PC-3 (cell line): ENCODE results near the gene GLI1. TPM values are rescaled to one million over a fixed set of nuclear protein-coding genes. Genes with fewer than 3 reads are reported as not detected.
"Not testable (repeated sequence)": the region's sequence is repeated elsewhere in the genome, so short reads cannot be mapped to it uniquely, and the experiment has no call there.

Source experiments
- ATAC-seq: fragments of 200-7000 bp; cut with Tn5 transposase; 2 replicates; pipeline ENCODE4 v1.9.1; 2020; ENCODE audit warnings: mild to moderate bottlenecking, moderate library complexity
- Bru-seq: library from RNA; stranded (reverse); fragments of 400-500 nt; gene quantifications from one replicate; lab custom pipeline; 2021; lab: Mats Ljungman, UMichigan
- BruChase-seq, 2 experiments: library from RNA; stranded (reverse); fragments of 400-500 nt; gene quantifications; one replicate each; lab custom pipeline; 2021; lab: Mats Ljungman, UMichigan
- BruUV-seq: library from RNA; stranded (reverse); fragments of 400-500 nt; replicated peaks from 2 replicates; lab custom pipeline; 2021; lab: Mats Ljungman, UMichigan
- CTCF ChIA-PET: fragments of 300-600 bp; sonication (Branson Sonifier 250); formaldehyde crosslinking; loops from one replicate; lab custom pipeline; 2022; ENCODE audit warnings: antibody characterized with exemption; lab: Charles Lee
- POLR2A ChIA-PET: fragments of 300-600 bp; sonication (Branson Sonifier 250); formaldehyde crosslinking; loops from one replicate; lab custom pipeline; 2022; ENCODE audit warnings: antibody characterized with exemption; ENCODE audit not compliant: unreplicated experiment; lab: Charles Lee
- DNase-seq: peaks from one replicate; pipeline ENCODE4 v3.0.0-alpha.2; 2015
- H2AFZ ChIP-seq: fragments of 300-600 bp; sonication (generic); 2 replicates; pipeline ENCODE4 v1.6.0; 2016; ENCODE audit warnings: antibody characterized with exemption, low read length
- H3F3A ChIP-seq: fragments of 300-600 bp; sonication (generic); one replicate; pipeline ENCODE4 v1.6.0; 2017; ENCODE audit warnings: antibody characterized with exemption, low read length, control low read depth, mild to moderate bottlenecking; ENCODE audit not compliant: unreplicated experiment
- H3K27ac ChIP-seq: fragments of 300-600 bp; sonication (generic); 2 replicates; pipeline ENCODE4 v1.5.1; 2016; ENCODE audit warnings: mild to moderate bottlenecking, low read length
- H3K27me3 ChIP-seq: fragments of 300-600 bp; sonication (generic); 2 replicates; pipeline ENCODE4 v1.6.1; 2016; ENCODE audit warnings: low read length, mixed read lengths
- H3K36me3 ChIP-seq: fragments of 300-600 bp; sonication (generic); 2 replicates; pipeline ENCODE4 v1.6.1; 2016; ENCODE audit warnings: low read depth, mixed run types, low read length, mixed read lengths
- H3K4me1 ChIP-seq: fragments of 300-600 bp; sonication (generic); 2 replicates; pipeline ENCODE4 v1.5.1; 2016; ENCODE audit warnings: low read length; ENCODE audit not compliant: insufficient read depth
- H3K4me2 ChIP-seq: fragments of 300-600 bp; sonication (generic); 2 replicates; pipeline ENCODE4 v1.6.0; 2016; ENCODE audit warnings: low read length
- H3K4me3 ChIP-seq: fragments of 300-600 bp; sonication (generic); 2 replicates; pipeline ENCODE4 v1.5.1; 2016; ENCODE audit warnings: mild to moderate bottlenecking, low read length, mixed read lengths
- H3K79me2 ChIP-seq: fragments of 300-600 bp; sonication (generic); 2 replicates; pipeline ENCODE4 v1.6.1; 2017; ENCODE audit warnings: low read length, mixed read lengths
- H3K9ac ChIP-seq: fragments of 300-600 bp; sonication (generic); 2 replicates; pipeline ENCODE4 v1.6.0; 2016; ENCODE audit warnings: mild to moderate bottlenecking, low read length
- H3K9me2 ChIP-seq: fragments of 300-600 bp; sonication (generic); replicated peaks from 2 replicates; pipeline ENCODE4 v1.6.1; 2016; ENCODE audit warnings: mixed run types, low read length, mixed read lengths
- H3K9me3 ChIP-seq: fragments of 300-600 bp; sonication (generic); 2 replicates; pipeline ENCODE4 v1.6.1; 2016; ENCODE audit warnings: low read length, mixed read lengths
- H4K20me1 ChIP-seq: fragments of 300-600 bp; sonication (generic); 2 replicates; pipeline ENCODE4 v1.6.1; 2016; ENCODE audit warnings: low read length, mixed read lengths
- CTCF ChIP-seq: fragments of 300-600 bp; sonication (generic); conservative IDR thresholded peaks from 2 replicates; pipeline ENCODE4 v1.5.1; 2017; ENCODE audit warnings: antibody characterized with exemption, low read depth, mild to moderate bottlenecking, low read length
- EZH2 ChIP-seq: fragments of 300-600 bp; sonication (generic); IDR thresholded peaks from one replicate; pipeline ENCODE4 v1.6.1; 2017; ENCODE audit warnings: antibody characterized with exemption, mild to moderate bottlenecking, low read length; ENCODE audit not compliant: unreplicated experiment
- EZH2phosphoT487 ChIP-seq: fragments of 300-600 bp; sonication (generic); IDR thresholded peaks from 2 replicates; pipeline ENCODE4 v1.6.1; 2018; ENCODE audit warnings: mild to moderate bottlenecking, antibody characterized with exemption, low read length, borderline replicate concordance
- intact Hi-C: fragments of 100-400 bp; cut with micrococcal nuclease; formaldehyde crosslinking; loops from 2 replicates; pipeline ENCODE4 v1.9.0; 2023
- long read RNA-seq: library from polyadenylated mRNA; unstranded; transcript quantifications from one replicate; pipeline ENCODE4 v2.0.0, GENCODE V29; 2021; ENCODE audit not compliant: unreplicated experiment
- total RNA-seq: library from RNA; depleted of rRNA; stranded (reverse); fragments of >200 nt; gene quantifications from 2 replicates; pipeline ENCODE4 v1.2.3, GENCODE V29; 2014; rRNA removed

GLI1 gene
- 3.0 TPM in 1 of 2 replicates, not detected in the other for total RNA-seq
- Bru-seq, nascent RNA, result percentile 12 among the genes with signal in this experiment
- BruChase-seq, experiment 1, labeled RNA remaining after a 6-hour chase, result percentile 15 among the genes with signal in this experiment
- BruChase-seq, experiment 2, labeled RNA remaining after a 2-hour chase, result percentile 6 among the genes with signal in this experiment
- long read RNA-seq, result 0 reads

DNA sequence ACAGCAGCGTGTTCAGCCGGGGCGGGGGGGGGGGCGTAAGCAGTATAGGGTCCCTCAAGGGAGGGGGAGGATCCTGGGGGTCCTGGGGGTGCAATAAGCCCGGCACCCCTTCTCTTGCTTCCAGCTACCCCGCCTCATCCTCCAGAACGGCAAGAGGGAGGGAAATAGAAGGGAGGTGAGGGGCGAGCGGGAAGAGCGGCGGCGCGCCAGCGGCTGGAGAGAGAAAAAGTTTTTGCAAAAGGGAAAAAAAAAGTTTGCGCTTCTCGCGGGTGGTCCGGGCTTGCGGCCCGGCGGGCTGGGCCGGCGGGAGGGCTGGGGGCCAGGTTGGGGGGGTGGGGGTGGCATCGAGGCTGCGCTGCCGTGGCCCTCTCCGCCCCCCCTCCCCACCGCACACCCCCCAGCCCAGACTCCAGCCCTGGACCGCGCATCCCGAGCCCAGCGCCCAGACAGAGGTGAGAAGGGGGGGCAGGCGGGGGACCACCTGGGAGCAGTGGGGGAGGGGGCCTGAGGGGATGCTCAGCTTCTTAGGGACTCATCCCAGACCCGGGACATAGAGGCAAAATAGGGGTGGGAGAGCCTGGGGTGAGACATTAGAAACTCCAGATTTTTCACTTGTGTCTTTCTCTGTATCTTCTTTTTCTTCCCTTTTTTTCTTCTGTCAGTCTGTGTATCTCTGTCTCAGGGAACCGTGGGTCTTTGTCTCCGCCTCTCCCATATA lies at the start of gene GLI1:
Gene GLI1 (plus strand): TSS at position 36 of the 718 bp plus-strand sequence. CDS start 3,907 bp downstream, outside the sequence.
- H3K9me3 ChIP-seq, result no peaks in the 10 kb centered on the region
- ChIA-PET CTCF (interaction anchor here (0.6 to 1.2 kb wide), 5 partner anchors 10 to 159 kb away, joined by 3 to 9 read pairs (median 3); no protein-coding TSS in a partner anchor), POLR2A (no interaction called here)
- H3K4me2 ChIP-seq, result peak within 1 kb of the TSS; percentile 97
- H3K36me3 ChIP-seq, result no peaks in the 10 kb centered on the region
- H3K27me3 ChIP-seq, result peaks cover 16% of the 10 kb centered on the region; the same call in 1 of the 2 replicates
- TF ChIP-seq EZH2phosphoT487 (no peak), EZH2 (no peak), CTCF (no peak)
- peaks cover 11% of the 10 kb centered on the region; the same call in 1 of the 2 replicates for H3K4me1 ChIP-seq
- H3K9me2 ChIP-seq, result no peaks in the 10 kb centered on the region
- no peaks in the 10 kb centered on the region for H4K20me1 ChIP-seq
- ATAC-seq (peak; percentile 0; the same call in 1 of the 2 replicates), DNase-seq (no peak)
- peak within 1 kb of the TSS; percentile 78 for H3K4me3 ChIP-seq
- H3K9ac ChIP-seq, result peak within 1 kb of the TSS; percentile 45; the same call in 1 of the 2 replicates
- no peaks in the 10 kb centered on the region for H3F3A ChIP-seq
- H3K79me2 ChIP-seq, result no peaks in the 10 kb centered on the region
- no peak within 1 kb of the TSS for H3K27ac ChIP-seq
- BruUV-seq, result no TSS peak
- peak within 1 kb of the TSS; percentile 99 for H2AFZ ChIP-seq
- intact Hi-C loops, result no loop called here

DNA sequence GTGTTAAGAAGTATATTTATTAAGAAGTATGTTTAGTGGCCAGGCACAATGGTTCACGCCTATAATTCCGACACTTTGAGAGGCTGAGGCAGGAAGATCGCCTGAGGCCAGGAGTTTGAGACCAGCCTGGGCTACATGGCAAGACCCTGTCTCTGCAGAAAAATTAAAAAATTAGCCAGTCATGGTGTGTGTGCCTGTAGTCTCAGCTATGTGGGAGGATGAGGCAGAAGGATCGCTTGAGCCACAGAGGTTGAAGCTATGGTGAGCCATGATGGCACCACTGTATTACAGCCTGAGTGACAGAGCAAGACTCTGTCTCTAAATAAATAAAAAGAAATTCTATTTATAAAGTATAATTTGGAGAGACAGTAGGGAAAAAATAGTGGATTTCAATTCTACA lies 49.1 kb upstream of the GLI1 start:
- POLR2A ChIA-PET, result no interaction called here
- TF ChIP-seq EZH2phosphoT487 (no peak), EZH2 (no peak), CTCF (no peak)
- Histone ChIP-seq H3K9ac (no peak overlapping the region), H3F3A (no peaks in the 10 kb centered on the region), H3K36me3 (no peaks in the 10 kb centered on the region), H4K20me1 (no peaks in the 10 kb centered on the region), H3K79me2 (peaks cover 5% of the 10 kb centered on the region; the same call in 1 of the 2 replicates), H3K4me3 (no peak overlapping the region), H2AFZ (no peak overlapping the region), H3K9me3 (no peaks in the 10 kb centered on the region), H3K27ac (no peak overlapping the region), H3K27me3 (no peaks in the 10 kb centered on the region), H3K4me2 (no peak overlapping the region), H3K4me1 (no peaks in the 10 kb centered on the region), H3K9me2 (no peaks in the 10 kb centered on the region)
- ATAC-seq (no peak), DNase-seq (no peak)
- CTCF ChIA-PET, result no interaction called here
- BruUV-seq, result no TSS peak
- intact Hi-C loops, result no loop called here

DNA sequence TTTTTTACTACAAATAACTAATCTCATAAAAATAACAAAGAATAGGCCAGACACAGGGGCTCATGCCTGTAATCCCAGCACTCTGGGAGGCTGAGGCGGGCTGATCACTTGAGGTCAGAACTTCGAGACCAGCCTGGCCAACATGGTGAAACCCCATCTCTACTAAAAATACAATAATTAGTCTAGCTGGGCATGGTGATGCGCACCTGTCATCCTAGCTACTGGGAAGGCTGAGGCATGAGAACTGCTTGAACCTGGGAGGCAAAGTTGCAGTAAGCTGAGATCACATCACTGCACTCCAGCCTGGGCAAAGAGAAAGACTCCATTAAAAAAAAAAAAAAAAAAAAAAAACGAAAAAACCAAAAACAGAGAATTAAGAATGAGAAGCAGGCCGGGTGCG lies 45.4 kb upstream of the GLI1 start:
- H3K27me3 ChIP-seq, H3K9ac ChIP-seq, H2AFZ ChIP-seq, BruUV-seq, H3K4me2 ChIP-seq, POLR2A ChIA-PET, H3K4me1 ChIP-seq, H3K4me3 ChIP-seq, H3K36me3 ChIP-seq, H3K79me2 ChIP-seq, intact Hi-C loops, DNase-seq, H3K9me3 ChIP-seq, H3K9me2 ChIP-seq, H4K20me1 ChIP-seq, ATAC-seq, H3F3A ChIP-seq, H3K27ac ChIP-seq, CTCF ChIA-PET: not testable (repeated sequence)
